ENCODE measurements around the gene CPZ. TPM values are rescaled to one million over a fixed set of nuclear protein-coding genes. Genes with fewer than 3 reads are reported as not detected.

CPZ gene
- total RNA-seq, 1 donor from 2014 or later, result 6.0 TPM

DNA sequence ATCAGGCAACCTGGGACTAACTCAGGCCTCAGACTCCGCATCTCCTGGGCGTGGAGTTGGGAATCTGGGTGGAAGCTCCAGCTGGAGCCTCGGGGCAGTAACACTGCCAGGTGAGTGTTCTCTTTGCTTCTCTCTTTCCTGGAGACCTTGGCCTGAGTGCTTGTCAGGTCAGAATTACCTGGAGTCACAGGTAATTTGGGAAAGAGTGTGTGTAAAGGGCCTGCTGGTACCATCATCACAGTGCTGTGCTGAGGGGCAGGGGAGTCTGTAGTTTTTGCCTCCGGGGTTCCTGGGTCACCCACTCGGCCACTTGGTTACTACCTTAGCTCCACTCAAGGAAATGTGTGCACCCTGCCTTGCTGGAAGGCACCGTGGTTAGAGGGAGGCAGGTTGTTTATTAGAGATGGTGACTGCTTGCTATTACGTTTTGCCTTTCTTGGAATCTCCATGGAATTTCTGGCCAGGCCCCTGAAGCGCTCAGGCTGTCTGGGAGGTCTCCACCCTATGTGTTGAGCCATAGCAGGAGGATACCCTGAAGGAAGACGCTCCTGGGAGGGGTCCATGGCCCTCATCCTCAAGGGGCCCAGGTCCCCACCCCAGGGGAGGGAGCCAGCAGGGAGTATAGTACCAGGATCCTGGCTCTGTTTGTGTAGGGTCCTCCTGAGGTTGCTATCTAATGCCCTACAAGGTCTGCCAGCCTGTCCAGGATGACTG lies 9.5 kb upstream of the CPZ start:
- TF ChIP-seq, protein P1, sequence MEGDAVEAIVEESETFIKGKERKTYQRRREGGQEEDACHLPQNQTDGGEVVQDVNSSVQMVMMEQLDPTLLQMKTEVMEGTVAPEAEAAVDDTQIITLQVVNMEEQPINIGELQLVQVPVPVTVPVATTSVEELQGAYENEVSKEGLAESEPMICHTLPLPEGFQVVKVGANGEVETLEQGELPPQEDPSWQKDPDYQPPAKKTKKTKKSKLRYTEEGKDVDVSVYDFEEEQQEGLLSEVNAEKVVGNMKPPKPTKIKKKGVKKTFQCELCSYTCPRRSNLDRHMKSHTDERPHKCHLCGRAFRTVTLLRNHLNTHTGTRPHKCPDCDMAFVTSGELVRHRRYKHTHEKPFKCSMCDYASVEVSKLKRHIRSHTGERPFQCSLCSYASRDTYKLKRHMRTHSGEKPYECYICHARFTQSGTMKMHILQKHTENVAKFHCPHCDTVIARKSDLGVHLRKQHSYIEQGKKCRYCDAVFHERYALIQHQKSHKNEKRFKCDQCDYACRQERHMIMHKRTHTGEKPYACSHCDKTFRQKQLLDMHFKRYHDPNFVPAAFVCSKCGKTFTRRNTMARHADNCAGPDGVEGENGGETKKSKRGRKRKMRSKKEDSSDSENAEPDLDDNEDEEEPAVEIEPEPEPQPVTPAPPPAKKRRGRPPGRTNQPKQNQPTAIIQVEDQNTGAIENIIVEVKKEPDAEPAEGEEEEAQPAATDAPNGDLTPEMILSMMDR (IDR thresholded peaks at IDR 0.05), result no peak
- Histone ChIP-seq H3K36me3 (no peaks in the 10 kb centered on the region), H3K27me3 (ENCODE audit: low read depth) (peaks cover 66% of the 10 kb centered on the region), H3K27ac (no peak overlapping the region), H3K4me3 (no peak overlapping the region), H3K4me1 (no peaks in the 10 kb centered on the region), H3K9me3 (no peaks in the 10 kb centered on the region)
- DNase-seq (no peak), ATAC-seq (no peak)
- intact Hi-C loops (cut with DNase I), result no loop called here

DNA sequence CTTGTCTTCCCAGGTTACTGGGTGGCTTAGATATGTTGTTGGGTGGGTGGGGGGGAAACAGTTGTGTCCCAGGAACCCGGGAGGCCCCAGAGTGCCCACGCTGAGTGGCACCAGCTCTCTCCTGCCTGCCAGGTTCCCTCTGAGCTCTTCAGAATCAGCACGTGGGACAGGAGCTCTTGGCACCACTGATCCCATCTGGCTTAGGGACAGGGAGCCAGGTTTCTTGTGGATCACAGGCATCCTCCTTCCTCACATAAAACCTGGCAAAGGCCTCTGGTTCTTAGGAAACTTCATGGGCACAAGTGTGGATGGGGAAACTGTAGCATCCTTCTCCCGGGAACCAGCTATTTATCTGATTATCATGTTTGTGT lies 8.9 kb upstream of the CPZ start:
- ATAC-seq (no peak), DNase-seq (no peak)
- intact Hi-C loops (cut with DNase I), result no loop called here
- H3K4me3 ChIP-seq, result no peak overlapping the region
- H3K27ac ChIP-seq, result no peak overlapping the region
- H3K27me3 ChIP-seq (ENCODE audit: low read depth), result peaks cover 66% of the 10 kb centered on the region
- H3K36me3 ChIP-seq, result no peaks in the 10 kb centered on the region
- H3K4me1 ChIP-seq, result no peaks in the 10 kb centered on the region
- no peaks in the 10 kb centered on the region for H3K9me3 ChIP-seq
- TF ChIP-seq, protein P1 (IDR thresholded peaks at IDR 0.05), result no peak

DNA sequence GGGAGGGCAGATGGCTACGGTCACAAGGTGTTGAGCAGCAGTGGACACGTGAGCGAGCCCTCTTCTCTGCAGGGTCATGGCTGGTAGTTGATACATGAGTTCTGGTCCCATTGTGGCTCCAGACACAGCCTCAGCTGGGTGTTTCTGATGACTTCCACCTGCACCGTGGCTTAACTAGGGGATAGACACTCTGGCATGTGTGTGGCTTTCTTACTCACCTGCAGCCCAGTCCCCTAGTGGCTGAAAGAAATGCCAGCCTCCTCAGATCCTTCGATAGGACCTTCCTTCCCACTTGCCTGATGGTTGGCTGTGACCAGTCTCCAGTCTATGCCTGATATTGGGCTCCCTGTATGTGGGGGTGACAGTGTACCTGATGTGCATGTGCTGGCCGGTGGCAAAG lies 7.4 kb upstream of the CPZ start:
- Histone ChIP-seq H3K9me3 (no peaks in the 10 kb centered on the region), H3K27me3 (ENCODE audit: low read depth) (peaks cover 63% of the 10 kb centered on the region), H3K36me3 (no peaks in the 10 kb centered on the region), H3K4me3 (no peak overlapping the region), H3K4me1 (no peaks in the 10 kb centered on the region), H3K27ac (no peak overlapping the region)
- intact Hi-C loops (cut with DNase I), result no loop called here
- DNase-seq (no peak), ATAC-seq (no peak)
- TF ChIP-seq, protein P1 (IDR thresholded peaks at IDR 0.05), result no peak

DNA sequence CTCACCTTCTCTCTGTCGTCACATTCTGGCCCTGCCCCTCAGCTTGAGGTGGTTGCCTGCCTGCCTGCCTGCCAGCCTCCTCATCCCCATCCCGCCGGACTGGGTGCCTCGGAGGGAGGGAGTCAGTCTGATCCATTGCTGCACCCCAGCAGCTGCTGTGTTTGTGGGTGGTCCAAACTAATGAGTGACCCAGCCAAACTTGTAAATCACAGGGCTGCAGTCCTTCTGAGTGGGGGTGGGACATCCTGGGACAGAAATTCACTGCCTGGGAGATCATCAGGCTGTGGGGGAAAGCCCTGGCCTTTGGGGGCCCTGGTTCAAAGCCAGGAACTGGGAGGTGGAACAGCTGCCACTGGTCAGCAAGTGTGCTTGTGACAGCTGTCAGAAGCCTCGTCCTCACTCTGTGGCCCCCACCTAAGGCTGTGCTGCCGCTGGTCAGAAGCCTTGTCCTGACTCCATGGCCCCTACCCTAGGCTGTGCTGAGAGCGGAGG lies 6.8 kb upstream of the CPZ start:
- no peaks in the 10 kb centered on the region for H3K9me3 ChIP-seq
- ATAC-seq (no peak), DNase-seq (peak; percentile 32)
- TF ChIP-seq, protein P1 (IDR thresholded peaks at IDR 0.05), result no peak
- no peaks in the 10 kb centered on the region for H3K36me3 ChIP-seq
- H3K27me3 ChIP-seq (ENCODE audit: low read depth), result peaks cover 62% of the 10 kb centered on the region
- H3K27ac ChIP-seq, result no peak overlapping the region
- H3K4me1 ChIP-seq, result no peaks in the 10 kb centered on the region
- no peak overlapping the region for H3K4me3 ChIP-seq
- intact Hi-C loops (cut with DNase I), result no loop called here

DNA sequence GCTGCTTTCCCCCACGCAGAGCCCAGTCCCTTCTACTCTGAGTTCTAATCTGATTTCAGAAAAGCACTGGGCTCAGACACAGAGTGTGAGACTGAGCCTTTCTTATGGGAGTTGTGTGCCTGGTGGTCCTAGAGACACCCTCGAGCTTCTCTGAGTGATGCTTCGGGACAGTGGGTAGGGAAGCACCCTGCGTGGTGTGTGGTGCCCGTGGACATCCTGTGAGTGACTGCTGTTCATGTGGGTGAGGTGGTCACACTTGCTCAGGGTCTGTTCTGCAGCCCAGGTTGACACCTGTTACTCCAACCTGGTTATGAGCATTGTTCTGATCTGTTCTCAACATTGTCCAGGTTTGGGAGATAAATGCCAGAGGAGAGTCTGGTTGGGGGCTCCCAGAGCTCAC lies 6.3 kb upstream of the CPZ start:
- H3K4me1 ChIP-seq, result no peaks in the 10 kb centered on the region
- H3K4me3 ChIP-seq, result no peak overlapping the region
- intact Hi-C loops (cut with DNase I), result no loop called here
- TF ChIP-seq, protein P1 (IDR thresholded peaks at IDR 0.05), result no peak
- H3K27me3 ChIP-seq (ENCODE audit: low read depth), result peaks cover 62% of the 10 kb centered on the region
- ATAC-seq (no peak), DNase-seq (no peak)
- H3K27ac ChIP-seq, result no peak overlapping the region
- H3K9me3 ChIP-seq, result no peaks in the 10 kb centered on the region
- H3K36me3 ChIP-seq, result no peaks in the 10 kb centered on the region
